Fibroblast of the aortic adventitia (primary cell): ENCODE measurements around the gene ADAMTS1. TPM values are rescaled to one million over a fixed set of nuclear protein-coding genes. Genes with fewer than 3 reads are reported as not detected.

Source experiments
- DNase-seq: peaks from one replicate; pipeline ENCODE4 v3.0.0-alpha.2; 2010; ENCODE audit warnings: low read depth
- H3K4me3 ChIP-seq: 2 replicates; pipeline ENCODE4 v1.5.1; 2011; ENCODE audit warnings: low read depth, mild to moderate bottlenecking, control low read depth, low read length, moderate library complexity
- total RNA-seq: library from RNA; depleted of rRNA; stranded (reverse); fragments of >200 nt; gene quantifications from 2 replicates; pipeline ENCODE4 v1.2.3, GENCODE V29; 2012; ENCODE audit warnings: low replicate concordance
- TF ChIP-seq, protein P1 (sequence below): IDR thresholded peaks from 2 replicates; pipeline ENCODE4 v1.5.1; 2011; ENCODE audit warnings: mild to moderate bottlenecking, low read length, control low read depth, inconsistent platforms; ENCODE audit not compliant: insufficient read depth

ADAMTS1 gene
- total RNA-seq, 1 donor = 284 TPM

DNA sequence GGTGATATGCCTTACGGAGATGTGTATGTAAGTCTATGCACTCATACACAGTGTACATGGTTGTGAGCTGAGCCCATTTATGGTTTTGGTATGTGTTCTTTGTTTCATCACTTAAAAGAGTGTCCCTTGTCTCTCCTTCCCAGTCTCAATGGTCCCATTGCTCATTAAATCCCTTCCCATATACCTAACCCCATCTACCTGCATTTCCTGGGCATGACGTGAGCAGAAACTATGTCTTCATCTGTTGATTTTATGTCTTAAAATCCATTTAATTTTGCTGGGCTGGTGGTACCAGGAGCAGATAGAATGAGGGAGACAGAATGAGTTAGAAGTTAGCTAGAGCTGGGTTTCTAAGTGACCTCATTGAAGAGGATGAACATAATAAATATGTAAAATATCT, 44.8 kb downstream of the ADAMTS1 start:
- TF ChIP-seq, protein P1, sequence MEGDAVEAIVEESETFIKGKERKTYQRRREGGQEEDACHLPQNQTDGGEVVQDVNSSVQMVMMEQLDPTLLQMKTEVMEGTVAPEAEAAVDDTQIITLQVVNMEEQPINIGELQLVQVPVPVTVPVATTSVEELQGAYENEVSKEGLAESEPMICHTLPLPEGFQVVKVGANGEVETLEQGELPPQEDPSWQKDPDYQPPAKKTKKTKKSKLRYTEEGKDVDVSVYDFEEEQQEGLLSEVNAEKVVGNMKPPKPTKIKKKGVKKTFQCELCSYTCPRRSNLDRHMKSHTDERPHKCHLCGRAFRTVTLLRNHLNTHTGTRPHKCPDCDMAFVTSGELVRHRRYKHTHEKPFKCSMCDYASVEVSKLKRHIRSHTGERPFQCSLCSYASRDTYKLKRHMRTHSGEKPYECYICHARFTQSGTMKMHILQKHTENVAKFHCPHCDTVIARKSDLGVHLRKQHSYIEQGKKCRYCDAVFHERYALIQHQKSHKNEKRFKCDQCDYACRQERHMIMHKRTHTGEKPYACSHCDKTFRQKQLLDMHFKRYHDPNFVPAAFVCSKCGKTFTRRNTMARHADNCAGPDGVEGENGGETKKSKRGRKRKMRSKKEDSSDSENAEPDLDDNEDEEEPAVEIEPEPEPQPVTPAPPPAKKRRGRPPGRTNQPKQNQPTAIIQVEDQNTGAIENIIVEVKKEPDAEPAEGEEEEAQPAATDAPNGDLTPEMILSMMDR = no peak
- no peak for DNase-seq
- no peak overlapping the region for H3K4me3 ChIP-seq

DNA sequence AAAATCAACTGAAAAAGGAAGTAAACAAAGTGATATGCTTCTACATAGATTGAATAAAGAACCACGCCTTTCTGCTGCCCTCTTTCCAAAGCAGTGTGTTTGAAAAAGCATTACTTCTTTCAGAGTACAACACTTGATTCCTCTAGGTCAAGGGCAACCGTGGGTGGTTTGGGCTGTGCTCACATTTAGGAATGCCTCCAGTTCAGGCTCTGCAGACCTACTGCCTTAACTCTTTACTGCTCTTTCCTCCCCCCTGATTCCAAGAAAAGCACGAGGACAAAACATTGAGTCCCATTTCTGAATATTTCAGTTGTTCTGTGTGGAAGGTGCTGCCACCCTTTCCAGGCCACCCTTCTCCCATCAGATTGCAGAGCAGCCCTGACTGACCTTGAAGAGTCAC, 45.2 kb downstream of the ADAMTS1 start:
- no peak for DNase-seq
- TF ChIP-seq, protein P1 = no peak

DNA sequence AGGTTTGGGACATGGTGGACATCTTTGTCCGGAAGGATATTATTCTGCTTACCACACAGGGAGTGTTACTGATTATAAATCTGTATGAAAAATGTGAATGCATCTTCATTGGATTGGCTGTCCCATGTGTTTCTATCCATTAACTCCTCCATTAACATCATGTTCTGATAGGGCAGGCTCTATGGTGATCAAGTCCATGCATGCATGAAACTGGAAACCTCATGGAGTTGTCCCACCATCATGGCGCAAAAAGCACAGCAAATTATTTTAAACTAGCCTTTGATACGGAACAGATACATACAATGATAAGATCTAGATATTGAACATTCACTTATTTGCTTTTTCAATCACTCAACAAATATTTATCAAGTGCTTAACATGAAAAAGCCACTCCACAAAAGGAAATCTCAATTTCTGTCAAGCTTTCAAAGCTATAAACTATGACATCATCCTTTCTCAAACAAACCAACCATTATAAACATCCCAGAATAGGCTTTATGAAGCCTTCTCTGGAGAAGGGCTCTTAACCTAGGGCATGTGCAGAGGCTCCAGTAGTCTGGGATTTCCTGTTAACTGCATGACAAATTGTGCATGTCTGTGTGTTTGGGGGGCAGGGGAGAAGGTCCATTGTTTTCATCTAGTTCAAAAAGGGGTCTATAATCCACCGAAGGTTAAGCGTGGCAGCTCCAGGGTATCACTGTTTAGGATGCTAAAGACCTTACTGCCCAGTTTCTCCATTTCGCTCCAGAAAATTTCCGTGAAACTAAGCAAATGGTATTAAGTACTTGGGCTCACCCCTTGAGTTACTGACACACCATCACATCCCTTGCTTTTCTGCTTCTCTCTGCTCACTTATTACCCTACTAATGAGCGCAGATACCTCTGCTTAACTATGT, 46.1 kb downstream of the ADAMTS1 start:
- TF ChIP-seq, protein P1 = no peak
- no peak overlapping the region for H3K4me3 ChIP-seq
- no peak for DNase-seq

More for the DNA sequence above, 45.2 kb downstream of the ADAMTS1 start:
- H3K4me3 ChIP-seq = no peak overlapping the region

DNA sequence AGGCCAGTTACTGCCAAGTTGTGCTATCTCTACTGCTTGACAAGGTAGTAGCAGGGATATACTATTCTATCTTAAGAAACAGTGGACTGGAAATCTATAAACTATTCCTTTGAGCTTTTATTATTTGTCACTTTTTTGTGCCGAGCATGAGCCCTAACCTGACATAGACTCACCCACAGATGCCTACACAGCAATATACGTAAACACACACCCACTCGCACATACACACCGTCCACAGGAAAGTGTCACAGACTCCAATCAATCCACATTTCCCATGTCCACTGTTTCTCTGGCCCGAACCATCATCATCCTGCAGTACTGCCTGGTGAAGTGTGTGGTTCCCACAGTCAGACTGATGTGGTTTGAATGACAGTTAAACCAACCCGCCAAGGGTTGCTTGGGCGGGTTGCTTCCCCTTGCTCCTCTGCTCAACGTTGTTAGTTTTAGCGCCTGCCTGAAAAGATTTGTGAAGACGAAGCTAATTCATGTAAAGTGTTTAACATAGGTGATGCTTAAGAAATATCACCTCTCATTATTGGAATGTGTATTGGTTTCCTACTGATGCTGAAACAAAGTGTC, 47.2 kb downstream of the ADAMTS1 start:
- no peak overlapping the region for H3K4me3 ChIP-seq
- TF ChIP-seq, protein P1 = no peak
- DNase-seq = no peak

DNA sequence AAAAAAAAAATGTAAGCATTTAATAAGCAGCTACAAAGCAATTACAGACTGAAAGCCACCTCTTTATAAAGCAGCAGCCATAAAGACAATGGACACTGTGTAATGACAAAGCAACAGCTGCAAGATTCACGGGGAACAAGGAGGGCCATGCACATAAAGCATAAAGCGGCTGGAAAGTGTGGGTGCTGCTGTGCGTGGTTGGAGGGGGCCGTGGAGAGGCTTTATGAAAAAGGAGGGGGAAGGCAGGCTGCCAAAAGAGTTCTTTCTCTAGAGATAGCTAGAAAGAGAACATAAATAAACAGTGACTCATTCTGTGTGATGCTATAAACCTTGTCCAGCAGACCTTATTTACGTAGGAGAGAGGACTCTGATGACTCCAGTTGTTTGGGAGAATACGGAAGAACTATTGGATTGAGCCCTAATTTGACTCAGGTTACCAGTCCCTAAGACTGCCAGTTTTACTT, 49.3 kb downstream of the ADAMTS1 start:
- TF ChIP-seq, protein P1 = no peak
- H3K4me3 ChIP-seq = no peak overlapping the region
- peak; percentile 98 for DNase-seq

DNA sequence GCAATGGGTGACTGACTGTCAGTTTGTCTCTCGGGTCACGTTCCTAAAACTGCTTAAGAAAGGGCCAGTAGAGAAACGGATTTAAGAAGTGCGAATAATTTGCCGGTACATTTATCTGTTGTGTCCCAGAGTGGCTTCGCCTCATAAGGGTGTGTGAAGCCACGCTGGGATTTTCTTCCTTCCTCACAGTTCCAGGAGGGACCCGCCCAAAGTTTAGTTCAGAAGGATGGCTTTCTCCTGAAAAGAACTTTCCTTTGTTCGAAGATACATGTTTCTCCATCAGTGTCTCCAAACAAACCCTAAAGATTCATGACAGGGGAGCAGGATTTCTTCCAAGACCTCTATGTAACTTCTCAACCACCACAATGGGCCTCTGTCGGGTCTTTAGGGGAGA, 49.8 kb downstream of the ADAMTS1 start:
- TF ChIP-seq, protein P1 = no peak
- DNase-seq = no peak
- H3K4me3 ChIP-seq = no peak overlapping the region
